NCI-H345 treated with DMSO at 0.1 percent for 48 hours (cell line): Measurements from ENCODE around the gene TIMP2.
"Not testable (repeated sequence)": the region's sequence is repeated elsewhere in the genome, so short reads cannot be mapped to it uniquely, and the experiment has no call there.

Source experiments
- DNase-seq: peaks from one replicate; lab custom pipeline; 2025; ENCODE audit not compliant: unreplicated experiment; lab: John Stamatoyannopoulos, UW

The TIMP2 gene

DNA sequence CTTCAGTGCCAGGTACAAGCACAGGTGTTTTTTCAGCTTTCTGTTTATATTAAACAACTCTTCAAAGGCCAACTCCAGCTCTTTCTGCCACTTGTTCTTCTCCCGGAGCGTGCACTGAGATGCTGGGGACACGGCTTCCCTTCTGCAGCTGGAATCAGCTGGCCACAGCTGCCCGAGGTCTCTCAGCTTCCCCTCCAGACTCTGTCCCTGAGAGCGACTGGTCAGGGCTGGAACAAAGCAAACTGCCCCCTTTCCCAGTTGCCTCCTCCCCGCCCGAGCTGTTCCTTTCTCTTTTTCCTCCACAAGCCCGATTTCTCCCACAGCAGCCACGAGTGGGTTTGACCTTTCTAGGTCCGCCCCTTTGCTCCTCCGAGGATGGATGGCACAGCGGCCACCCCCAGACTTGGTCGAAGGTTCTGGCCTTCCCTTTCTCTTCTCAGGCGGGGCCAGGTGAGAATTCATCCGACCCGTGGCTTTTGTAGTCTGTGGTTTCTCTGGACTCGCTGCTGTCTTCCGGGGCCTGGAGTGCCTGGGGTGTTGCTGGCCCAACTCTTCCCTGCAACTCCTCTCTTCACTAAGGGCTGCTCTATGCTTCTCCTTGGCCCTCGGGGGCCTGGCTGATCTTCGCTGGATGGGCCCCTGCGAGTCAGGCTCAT lies 33.7 kb downstream of the TIMP2 start:
- DNase-seq, result no peak

DNA sequence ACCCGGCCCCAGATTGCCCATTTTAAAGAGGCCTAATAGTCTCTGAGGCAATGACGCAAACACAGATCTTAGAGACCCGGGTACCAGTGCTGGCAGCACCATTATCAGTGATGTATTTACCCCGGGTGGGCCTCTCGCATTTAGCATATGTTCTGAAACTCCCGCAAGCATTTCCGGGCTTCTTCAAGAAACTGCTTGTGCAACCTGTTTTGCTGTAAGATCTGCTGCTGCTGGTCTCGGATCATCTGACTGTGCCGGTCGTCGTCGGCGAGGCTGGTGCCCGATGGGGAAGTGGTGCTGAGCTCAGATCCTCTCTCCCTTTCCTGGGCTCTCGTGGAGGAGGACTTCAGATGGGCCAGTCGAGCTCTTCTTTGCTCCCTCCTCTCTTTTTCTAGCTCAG lies 34.7 kb downstream of the TIMP2 start:
- DNase-seq, result no peak

DNA sequence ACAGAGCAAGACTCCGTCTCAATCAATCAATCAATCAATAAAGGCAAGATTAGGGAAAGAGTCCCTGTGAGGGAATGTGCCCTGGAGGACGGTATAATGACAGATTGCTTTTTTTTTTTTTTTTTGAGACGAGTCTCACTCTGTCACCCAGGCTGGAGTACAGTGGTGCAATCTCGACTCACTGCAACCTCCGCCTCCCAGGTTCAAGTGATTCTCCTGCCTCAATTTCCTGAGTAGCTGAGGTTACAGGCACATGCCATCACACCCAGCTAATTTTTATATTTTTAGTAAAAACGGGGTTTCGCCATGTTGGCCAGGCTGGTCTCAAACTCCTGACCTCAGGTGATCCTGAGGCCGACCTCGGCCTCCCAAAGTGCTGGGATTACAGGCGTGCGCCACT lies 35.1 kb downstream of the TIMP2 start:
- DNase-seq, result not testable (repeated sequence)

- no peak for DNase-seq
These were observed 35.7 kb downstream of the TIMP2 start for GRCh38 chr17:78889531-78889930.

- DNase-seq, result no peak
These were observed 36.2 kb downstream of the TIMP2 start for GRCh38 chr17:78888941-78889518.

GRCh38 chr17:78886954-78887353 lies 38.2 kb downstream of the TIMP2 start:
- DNase-seq, result no peak

GRCh38 chr17:78885956-78886355 lies 39.2 kb downstream of the TIMP2 start:
- no peak for DNase-seq

- DNase-seq, result no peak
These were observed 40.1 kb downstream of the TIMP2 start for GRCh38 chr17:78884876-78885667.

- DNase-seq, result no peak
These were observed 40.9 kb downstream of the TIMP2 start for GRCh38 chr17:78884148-78884825.

DNA sequence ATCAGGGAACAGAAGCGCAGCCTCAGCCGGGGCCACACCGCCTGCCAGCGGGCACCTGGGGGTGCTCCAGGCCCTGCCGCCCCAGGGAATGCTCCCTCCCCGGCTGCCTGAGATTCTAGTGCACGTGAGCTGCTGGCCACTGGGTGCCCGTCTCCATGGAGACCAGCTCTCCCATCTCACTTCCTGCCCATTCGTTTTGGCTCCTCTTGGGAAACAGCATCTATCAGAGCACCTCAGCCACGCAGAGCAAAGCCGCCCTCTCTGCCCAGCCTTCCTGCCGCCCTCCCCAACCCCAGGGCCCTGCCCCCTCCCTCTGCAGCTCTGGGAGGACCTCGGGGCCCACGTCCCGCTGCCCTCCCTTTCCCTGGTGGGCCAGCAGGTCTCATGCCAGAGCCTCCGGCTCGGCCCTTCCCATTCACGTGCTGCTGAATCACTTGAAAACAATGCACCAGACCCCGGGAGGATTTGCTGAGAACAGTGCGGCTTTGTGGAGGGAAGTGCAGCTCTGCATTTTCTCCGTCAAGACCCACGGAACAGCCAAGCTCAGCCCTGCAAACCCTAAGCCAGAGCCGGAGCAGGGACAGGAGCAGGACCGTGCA lies 41.6 kb downstream of the TIMP2 start:
- peak; percentile 78 for DNase-seq

DNA sequence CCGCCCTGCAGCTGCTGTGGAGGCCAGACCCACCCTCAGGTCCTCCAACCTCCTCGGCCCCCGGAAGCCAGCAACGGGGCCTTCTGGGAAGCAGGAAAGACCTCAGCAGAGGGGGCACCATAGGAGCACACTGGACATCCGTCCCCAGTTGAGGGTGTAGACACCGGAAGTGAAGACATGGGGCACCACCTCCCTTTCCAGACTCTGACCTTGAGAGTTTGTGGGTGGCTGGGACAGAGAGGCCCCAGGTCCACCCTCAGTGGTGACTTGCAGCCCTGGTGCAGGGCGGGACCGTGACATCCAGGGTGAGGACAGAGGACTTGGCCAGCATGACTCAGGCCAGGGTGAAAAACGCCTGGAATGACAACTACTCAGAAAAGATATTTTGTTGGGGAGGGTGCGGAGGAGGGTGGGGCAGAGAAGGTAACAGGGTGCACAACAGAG lies 42.1 kb downstream of the TIMP2 start:
- no peak for DNase-seq

DNA sequence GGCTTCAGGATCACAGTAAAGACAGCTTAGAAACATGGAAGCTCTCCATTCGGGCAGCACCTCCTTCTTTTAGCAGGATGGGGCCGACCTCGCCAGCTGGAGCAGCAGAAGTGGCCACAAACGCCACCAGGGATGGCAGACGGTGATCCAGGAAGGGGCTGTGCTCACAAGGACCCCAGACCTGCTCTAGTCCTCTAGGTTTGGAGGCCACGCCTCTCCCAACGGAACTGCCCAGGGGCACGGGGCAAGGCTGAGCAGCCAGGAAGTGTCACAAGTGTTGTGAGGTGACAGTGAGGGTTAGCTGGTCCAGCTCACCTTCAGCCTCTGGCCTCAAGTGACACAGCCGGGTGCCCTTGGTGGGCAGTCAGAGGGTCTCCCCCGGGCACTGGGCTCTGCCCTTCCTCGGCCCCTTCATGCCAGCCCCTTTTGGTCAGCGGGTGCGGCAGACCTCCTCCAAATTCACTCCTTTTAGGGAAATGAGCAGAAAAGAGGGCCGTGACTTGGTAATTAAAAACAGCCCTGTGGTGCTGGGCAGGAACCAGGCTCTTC lies 42.6 kb downstream of the TIMP2 start:
- no peak for DNase-seq

DNA sequence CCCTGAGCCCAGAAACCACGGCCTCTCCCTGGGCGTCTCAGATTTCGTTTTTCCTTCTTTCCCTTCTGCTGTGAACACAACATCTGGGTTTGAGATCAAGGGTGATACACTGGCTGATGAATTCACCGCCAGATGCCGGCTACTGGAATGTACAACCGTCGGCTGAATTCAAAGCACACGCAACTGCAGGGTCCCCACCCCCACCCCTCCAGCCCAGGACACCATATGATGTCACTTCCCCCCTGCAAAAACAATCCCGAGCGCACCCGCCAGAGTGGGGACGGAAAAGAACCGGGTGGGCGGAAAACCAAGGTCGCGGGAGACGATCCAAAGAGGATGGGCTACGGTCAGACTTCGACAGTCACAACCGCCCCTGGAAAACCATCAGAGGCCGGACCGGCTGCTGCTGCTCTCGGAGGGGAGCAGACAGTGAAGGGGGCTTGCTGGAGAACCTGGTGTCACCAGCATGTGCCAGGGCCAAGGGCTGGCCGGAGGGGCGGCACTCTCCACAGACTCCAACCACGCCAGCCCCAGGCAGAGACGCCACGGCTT lies 45.5 kb downstream of the TIMP2 start:
- DNase-seq, result no peak

- DNase-seq, result no peak
These were observed 46.2 kb downstream of the TIMP2 start for GRCh38 chr17:78878871-78879527.

GRCh38 chr17:78878261-78878660 lies 46.9 kb downstream of the TIMP2 start:
- no peak for DNase-seq

GRCh38 chr17:78876954-78877517 lies 48.2 kb downstream of the TIMP2 start:
- not testable (repeated sequence) for DNase-seq

DNA sequence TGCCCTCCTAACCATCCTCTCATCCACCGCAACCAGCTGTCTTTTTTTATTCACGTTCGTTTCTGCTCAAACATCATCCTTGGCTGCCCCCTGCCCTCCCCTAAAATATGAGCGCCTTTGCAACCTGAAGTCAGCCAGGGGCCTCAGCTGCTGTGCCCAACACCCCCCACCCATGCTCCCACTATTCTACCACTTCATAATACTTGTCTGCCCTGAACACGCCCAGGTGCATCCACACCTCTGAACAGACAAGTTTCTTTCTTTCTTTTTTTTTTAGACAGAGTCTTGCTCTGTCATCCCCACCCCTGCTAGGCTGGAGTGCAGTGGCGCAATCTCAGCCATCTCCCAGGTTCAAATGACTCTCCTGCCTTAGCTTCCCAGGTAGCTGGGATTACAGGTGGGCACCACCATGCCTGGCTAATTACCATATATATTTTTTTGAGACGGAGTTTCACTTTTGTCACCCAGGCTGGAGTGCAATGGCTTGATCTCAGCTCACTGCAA lies 49.0 kb downstream of the TIMP2 start:
- no peak for DNase-seq

DNA sequence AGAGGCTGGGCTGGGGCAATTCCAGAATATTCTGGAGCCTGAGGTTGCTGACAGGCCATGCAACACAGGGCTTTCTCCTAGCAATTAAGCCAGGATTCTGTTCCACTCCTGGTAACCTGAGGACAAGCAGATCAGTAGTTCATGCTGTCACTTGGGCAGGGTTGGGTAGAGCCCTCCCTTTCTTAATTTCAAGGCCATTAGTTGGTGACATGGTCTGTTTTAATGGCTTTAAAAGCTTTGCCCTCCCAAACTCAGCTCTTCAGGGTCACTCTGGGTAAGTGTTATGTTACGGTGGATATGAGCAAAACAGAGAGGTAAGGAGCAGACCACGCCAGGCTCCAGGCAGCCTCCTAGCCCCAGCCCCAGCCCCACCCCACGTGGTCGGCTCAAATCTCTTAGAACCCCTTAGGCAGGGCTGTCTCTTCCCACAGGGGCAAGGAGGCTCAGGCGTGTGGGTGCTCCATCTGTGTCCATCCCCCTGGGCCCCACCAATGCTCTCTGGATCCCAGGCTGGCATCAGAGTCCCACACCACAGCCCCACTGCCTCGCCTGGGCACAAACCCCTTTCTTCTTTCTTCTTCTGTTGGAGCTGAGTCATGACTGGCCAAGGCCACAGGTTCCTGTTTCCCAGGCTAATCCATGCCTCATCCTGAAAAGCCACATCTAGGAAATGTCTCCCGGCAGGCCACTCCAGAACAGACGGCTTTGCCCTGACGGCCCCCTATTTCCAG lies 49.7 kb downstream of the TIMP2 start:
- DNase-seq, result no peak
